WTC11 (cell line): Measurements from ENCODE around the gene HOATZ. TPM values are rescaled to one million over a fixed set of nuclear protein-coding genes. Genes with fewer than 3 reads are reported as not detected.

Experiments used
- ATAC-seq: fragments of 200-7000 bp; cut with Tn5 transposase; 2 replicates; pipeline ENCODE4 v1.10.0; 2021; ENCODE audit warnings: mild to moderate bottlenecking, moderate library complexity
- CTCF ChIA-PET: fragments of 300-600 bp; sonication (Branson Sonifier 250); formaldehyde crosslinking; loops from one replicate; lab custom pipeline; 2021; ENCODE audit warnings: antibody characterized with exemption; lab: Charles Lee
- POLR2A ChIA-PET: fragments of 350-600 bp; sonication (Branson Sonifier 250); formaldehyde crosslinking; loops from one replicate; lab custom pipeline; 2021; ENCODE audit warnings: antibody characterized with exemption; lab: Charles Lee
- DNase-seq: peaks from one replicate; pipeline ENCODE4 v3.0.0; 2021; ENCODE audit warnings: low spot score
- H3K27ac Mint-ChIP-seq: 2 replicates; pipeline ENCODE4 v1.8.0; 2021; ENCODE audit warnings: mixed read lengths
- H3K27me3 Mint-ChIP-seq: 2 replicates; pipeline ENCODE4 v1.8.0; 2021; ENCODE audit warnings: low read depth, mild to moderate bottlenecking, moderate library complexity, mixed read lengths
- H3K36me3 Mint-ChIP-seq: 2 replicates; pipeline ENCODE4 v1.8.0; 2021; ENCODE audit warnings: mixed read lengths
- H3K4me1 Mint-ChIP-seq: 2 replicates; pipeline ENCODE4 v1.8.0; 2022; ENCODE audit warnings: mixed read lengths
- H3K4me3 Mint-ChIP-seq: 2 replicates; pipeline ENCODE4 v1.8.0; 2021; ENCODE audit warnings: mild to moderate bottlenecking, moderate library complexity, mixed read lengths
- H3K9me3 Mint-ChIP-seq: 2 replicates; pipeline ENCODE4 v1.8.0; 2021; ENCODE audit warnings: mixed read lengths
- CBFB ChIP-seq: sonication (generic); formaldehyde crosslinking; IDR thresholded peaks from 2 replicates; pipeline ENCODE4 v1.8.1; 2022; ENCODE audit warnings: mild to moderate bottlenecking, low read depth, missing genetic modification reagents
- CREM ChIP-seq: sonication (generic); formaldehyde crosslinking; IDR thresholded peaks from 2 replicates; pipeline ENCODE4 v1.8.1; 2022; ENCODE audit warnings: mild to moderate bottlenecking, missing genetic modification reagents, moderate library complexity
- EMX1 ChIP-seq: fragments of 250-450 bp; sonication (Bioruptor Pico); IDR thresholded peaks from 2 replicates; pipeline ENCODE4 v1.8.0; 2021; ENCODE audit warnings: mild to moderate bottlenecking
- ETV6 ChIP-seq: sonication (generic); formaldehyde crosslinking; IDR thresholded peaks from 2 replicates; pipeline ENCODE4 v1.8.1; 2022; ENCODE audit warnings: mild to moderate bottlenecking, missing genetic modification reagents
- HMGXB4 ChIP-seq: sonication (generic); formaldehyde crosslinking; IDR thresholded peaks from 2 replicates; pipeline ENCODE4 v1.8.1; 2023; ENCODE audit warnings: mild to moderate bottlenecking, moderate library complexity, missing genetic modification reagents
- JAZF1 ChIP-seq: fragments of 250-450 bp; sonication (Bioruptor Pico); IDR thresholded peaks from 2 replicates; pipeline ENCODE4 v1.9.0; 2021; ENCODE audit warnings: moderate library complexity, mild to moderate bottlenecking, inconsistent platforms
- RELA ChIP-seq: sonication (generic); formaldehyde crosslinking; IDR thresholded peaks from 2 replicates; pipeline ENCODE4 v1.8.1; 2022; ENCODE audit warnings: missing genetic modification reagents, mild to moderate bottlenecking, borderline replicate concordance
- RORB ChIP-seq: fragments of 250-450 bp; sonication (Bioruptor Pico); IDR thresholded peaks from 2 replicates; pipeline ENCODE4 v1.9.0; 2021; ENCODE audit warnings: mild to moderate bottlenecking
- SMAD4 ChIP-seq: sonication (generic); formaldehyde crosslinking; IDR thresholded peaks from 2 replicates; pipeline ENCODE4 v1.8.0; 2022; ENCODE audit warnings: mild to moderate bottlenecking, missing genetic modification reagents
- SOX15 ChIP-seq: fragments of 250-450 bp; sonication (Bioruptor Pico); IDR thresholded peaks from 2 replicates; pipeline ENCODE4 v1.9.0; 2021; ENCODE audit warnings: mild to moderate bottlenecking
- STAT6 ChIP-seq: sonication (generic); formaldehyde crosslinking; conservative IDR thresholded peaks from 2 replicates; pipeline ENCODE4 v1.8.1; 2023; ENCODE audit warnings: mild to moderate bottlenecking, low read depth, missing genetic modification reagents, moderate library complexity
- TCF7 ChIP-seq: sonication (generic); formaldehyde crosslinking; IDR thresholded peaks from 2 replicates; pipeline ENCODE4 v1.8.0; 2022; ENCODE audit warnings: mild to moderate bottlenecking, low read depth, missing genetic modification reagents, moderate library complexity
- ZBTB43 ChIP-seq: sonication (generic); formaldehyde crosslinking; IDR thresholded peaks from 2 replicates; pipeline ENCODE4 v1.8.1; 2023; ENCODE audit warnings: mild to moderate bottlenecking, missing genetic modification reagents
- ZNF396 ChIP-seq: fragments of 250-450 bp; sonication (Bioruptor Pico); IDR thresholded peaks from 2 replicates; pipeline ENCODE4 v1.8.0; 2021; ENCODE audit warnings: mild to moderate bottlenecking, moderate library complexity, borderline replicate concordance
- total RNA-seq: library from RNA; stranded (reverse); gene quantifications from 3 replicates; pipeline ENCODE4 v1.2.3, GENCODE V29; 2021
- TF ChIP-seq, protein P1 (sequence below): fragments of 250-450 bp; sonication (Bioruptor Pico); IDR thresholded peaks from 2 replicates; pipeline ENCODE4 v1.9.0; 2021; ENCODE audit warnings: moderate library complexity, mild to moderate bottlenecking, inconsistent platforms, borderline replicate concordance
- TF ChIP-seq, protein P2 (sequence below): sonication (generic); formaldehyde crosslinking; IDR thresholded peaks from 2 replicates; pipeline ENCODE4 v1.8.1; 2023; ENCODE audit warnings: mild to moderate bottlenecking, missing genetic modification reagents, borderline replicate concordance
- TF ChIP-seq, protein P3 (sequence below): sonication (generic); formaldehyde crosslinking; IDR thresholded peaks from 2 replicates; pipeline ENCODE4 v1.8.1; 2023; ENCODE audit warnings: mild to moderate bottlenecking, missing genetic modification reagents, moderate library complexity
- TF ChIP-seq, protein P4 (sequence below): sonication (generic); formaldehyde crosslinking; IDR thresholded peaks from 2 replicates; pipeline ENCODE4 v1.8.0; 2022; ENCODE audit warnings: mild to moderate bottlenecking, missing genetic modification reagents

The HOATZ gene
- total RNA-seq, 1 experiment from 2014 or later: not detected

- Mint-ChIP-seq H3K27ac (no peak overlapping the region), H3K4me3 (no peak overlapping the region), H3K27me3 (no peaks in the 10 kb centered on the region), H3K4me1 (no peaks in the 10 kb centered on the region), H3K9me3 (no peaks in the 10 kb centered on the region), H3K36me3 (no peaks in the 10 kb centered on the region)
- TF ChIP-seq, protein P1, sequence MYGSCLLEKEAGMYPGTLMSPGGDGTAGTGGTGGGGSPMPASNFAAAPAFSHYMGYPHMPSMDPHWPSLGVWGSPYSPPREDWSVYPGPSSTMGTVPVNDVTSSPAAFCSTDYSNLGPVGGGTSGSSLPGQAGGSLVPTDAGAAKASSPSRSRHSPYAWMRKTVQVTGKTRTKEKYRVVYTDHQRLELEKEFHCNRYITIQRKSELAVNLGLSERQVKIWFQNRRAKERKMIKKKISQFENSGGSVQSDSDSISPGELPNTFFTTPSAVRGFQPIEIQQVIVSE (CRISPR knock-in tag): no peak
- TF ChIP-seq ETV6 (CRISPR knock-in tag): no peak
- TF ChIP-seq JAZF1 (CRISPR knock-in tag): no peak
- TF ChIP-seq SOX15 (CRISPR knock-in tag): no peak
- TF ChIP-seq, protein P2, sequence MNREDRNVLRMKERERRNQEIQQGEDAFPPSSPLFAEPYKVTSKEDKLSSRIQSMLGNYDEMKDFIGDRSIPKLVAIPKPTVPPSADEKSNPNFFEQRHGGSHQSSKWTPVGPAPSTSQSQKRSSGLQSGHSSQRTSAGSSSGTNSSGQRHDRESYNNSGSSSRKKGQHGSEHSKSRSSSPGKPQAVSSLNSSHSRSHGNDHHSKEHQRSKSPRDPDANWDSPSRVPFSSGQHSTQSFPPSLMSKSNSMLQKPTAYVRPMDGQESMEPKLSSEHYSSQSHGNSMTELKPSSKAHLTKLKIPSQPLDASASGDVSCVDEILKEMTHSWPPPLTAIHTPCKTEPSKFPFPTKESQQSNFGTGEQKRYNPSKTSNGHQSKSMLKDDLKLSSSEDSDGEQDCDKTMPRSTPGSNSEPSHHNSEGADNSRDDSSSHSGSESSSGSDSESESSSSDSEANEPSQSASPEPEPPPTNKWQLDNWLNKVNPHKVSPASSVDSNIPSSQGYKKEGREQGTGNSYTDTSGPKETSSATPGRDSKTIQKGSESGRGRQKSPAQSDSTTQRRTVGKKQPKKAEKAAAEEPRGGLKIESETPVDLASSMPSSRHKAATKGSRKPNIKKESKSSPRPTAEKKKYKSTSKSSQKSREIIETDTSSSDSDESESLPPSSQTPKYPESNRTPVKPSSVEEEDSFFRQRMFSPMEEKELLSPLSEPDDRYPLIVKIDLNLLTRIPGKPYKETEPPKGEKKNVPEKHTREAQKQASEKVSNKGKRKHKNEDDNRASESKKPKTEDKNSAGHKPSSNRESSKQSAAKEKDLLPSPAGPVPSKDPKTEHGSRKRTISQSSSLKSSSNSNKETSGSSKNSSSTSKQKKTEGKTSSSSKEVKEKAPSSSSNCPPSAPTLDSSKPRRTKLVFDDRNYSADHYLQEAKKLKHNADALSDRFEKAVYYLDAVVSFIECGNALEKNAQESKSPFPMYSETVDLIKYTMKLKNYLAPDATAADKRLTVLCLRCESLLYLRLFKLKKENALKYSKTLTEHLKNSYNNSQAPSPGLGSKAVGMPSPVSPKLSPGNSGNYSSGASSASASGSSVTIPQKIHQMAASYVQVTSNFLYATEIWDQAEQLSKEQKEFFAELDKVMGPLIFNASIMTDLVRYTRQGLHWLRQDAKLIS (CRISPR knock-in tag): no peak
- TF ChIP-seq CREM (CRISPR knock-in tag): no peak
- TF ChIP-seq SMAD4: no peak
- no peak for TF ChIP-seq STAT6
- TF ChIP-seq HMGXB4 (CRISPR knock-in tag): no peak
- TF ChIP-seq RORB (CRISPR knock-in tag): no peak
- TF ChIP-seq EMX1: no peak
- TF ChIP-seq, protein P3, sequence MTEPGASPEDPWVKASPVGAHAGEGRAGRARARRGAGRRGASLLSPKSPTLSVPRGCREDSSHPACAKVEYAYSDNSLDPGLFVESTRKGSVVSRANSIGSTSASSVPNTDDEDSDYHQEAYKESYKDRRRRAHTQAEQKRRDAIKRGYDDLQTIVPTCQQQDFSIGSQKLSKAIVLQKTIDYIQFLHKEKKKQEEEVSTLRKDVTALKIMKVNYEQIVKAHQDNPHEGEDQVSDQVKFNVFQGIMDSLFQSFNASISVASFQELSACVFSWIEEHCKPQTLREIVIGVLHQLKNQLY (CRISPR knock-in tag): no peak
- TF ChIP-seq ZBTB43: no peak
- TF ChIP-seq, protein P4, sequence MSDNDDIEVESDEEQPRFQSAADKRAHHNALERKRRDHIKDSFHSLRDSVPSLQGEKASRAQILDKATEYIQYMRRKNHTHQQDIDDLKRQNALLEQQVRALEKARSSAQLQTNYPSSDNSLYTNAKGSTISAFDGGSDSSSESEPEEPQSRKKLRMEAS (CRISPR knock-in tag): no peak
- TF ChIP-seq CBFB: no peak
- no peak for TF ChIP-seq RELA (CRISPR knock-in tag)
- no peak for TF ChIP-seq TCF7
- TF ChIP-seq ZNF396 (CRISPR knock-in tag): no peak
- ChIA-PET CTCF (no interaction called here), POLR2A (no interaction called here)
- no peak for ATAC-seq
- DNase-seq: no peak
Measured at GRCh38 chr11:111573821-111574249, 59.3 kb downstream of the HOATZ start.
